Suprapubic skin (tissue), 4 donors: ENCODE measurements around the gene GNG4. TPM values are rescaled to one million over a fixed set of nuclear protein-coding genes. Genes with fewer than 3 reads are reported as not detected.

Experiments used
- DNase-seq, 2 donors: peaks; one replicate each; pipeline ENCODE4 v3.0.0-alpha.2; 2019; ENCODE audit warnings: low spot score in 2 of 2
- H3K27ac ChIP-seq: fragments of 200-600 bp; sonication (generic); one replicate; pipeline ENCODE4 v1.5.1; 2019
- H3K27me3 ChIP-seq: fragments of 200-600 bp; sonication (generic); one replicate; pipeline ENCODE4 v1.5.1; 2019
- H3K36me3 ChIP-seq: fragments of 200-600 bp; sonication (generic); one replicate; pipeline ENCODE4 v1.5.1; 2019
- H3K4me1 ChIP-seq: fragments of 200-600 bp; sonication (generic); one replicate; pipeline ENCODE4 v1.5.1; 2019
- H3K4me3 ChIP-seq: fragments of 200-600 bp; sonication (generic); one replicate; pipeline ENCODE4 v1.5.1; 2019; ENCODE audit warnings: mild to moderate bottlenecking
- H3K9me3 ChIP-seq: fragments of 200-600 bp; sonication (generic); one replicate; pipeline ENCODE4 v1.5.1; 2019
- CTCF ChIP-seq, 2 donors: fragments of 200-600 bp in 1 of 2; fragments of 450-650 bp in 1 of 2; sonication (generic) in 1 of 2; IDR thresholded peaks; one replicate each; pipeline ENCODE4 v1.5.1; 2016 to 2019; ENCODE audit warnings: antibody characterized with exemption in 2 of 2, mild to moderate bottlenecking in 1 of 2, moderate library complexity in 1 of 2
- EP300 ChIP-seq: sonication (generic); formaldehyde crosslinking; IDR thresholded peaks from one replicate; pipeline ENCODE4 v1.6.1; 2017; ENCODE audit warnings: antibody characterized with exemption
- POLR2A ChIP-seq, 2 donors: fragments of 450-650 bp; IDR thresholded peaks; one replicate each; pipeline ENCODE4 v1.6.1; 2017; ENCODE audit warnings: antibody characterized with exemption in 2 of 2, mild to moderate bottlenecking in 2 of 2, moderate library complexity in 2 of 2
- POLR2AphosphoS5 ChIP-seq, 3 donors: sonication (generic); formaldehyde crosslinking; IDR thresholded peaks; one replicate each; pipeline ENCODE4 v1.6.1; 2017; ENCODE audit warnings: antibody characterized with exemption in 3 of 3
- WGBS: methylation state at CpG from one replicate; pipeline ENCODE4 v1.1.5; 2018; 5-methylcytosine and 5-hydroxymethylcytosine counted together
- total RNA-seq, 4 donors: library from RNA; depleted of rRNA; stranded (reverse); fragments of >200 nt; gene quantifications; one replicate each; pipeline ENCODE4 v1.1.0, GENCODE V29; 2016

Gene GNG4
- total RNA-seq, 4 donors from 2014 or later = 0.13 to 0.76 (median 0.72) TPM; not detected in 1

- DNase-seq = no peak
- Histone ChIP-seq H3K27ac (no peak overlapping the region), H3K9me3 (no peaks in the 10 kb centered on the region), H3K4me1 (no peaks in the 10 kb centered on the region), H3K4me3 (no peak overlapping the region), H3K27me3 (no peaks in the 10 kb centered on the region), H3K36me3 (no peaks in the 10 kb centered on the region)
- WGBS = 32% methylated on average over 4 of the region's 4 CpGs
- TF ChIP-seq CTCF (IDR thresholded peaks at IDR 0.05) (no peak), EP300 (no peak), POLR2AphosphoS5 (IDR thresholded peaks at IDR 0.05) (no peak), POLR2A (IDR thresholded peaks at IDR 0.05) (no peak)
Observed at GRCh38 chr1:235525314-235525713, 124.3 kb downstream of the GNG4 start.

- Histone ChIP-seq H3K4me1 (no peaks in the 10 kb centered on the region), H3K4me3 (no peak overlapping the region), H3K9me3 (no peaks in the 10 kb centered on the region), H3K27ac (no peak overlapping the region), H3K27me3 (no peaks in the 10 kb centered on the region), H3K36me3 (no peaks in the 10 kb centered on the region)
- 85% methylated on average over 6 of the region's 6 CpGs for WGBS
- DNase-seq = no peak
- TF ChIP-seq EP300 (no peak), POLR2AphosphoS5 (IDR thresholded peaks at IDR 0.05) (no peak), CTCF (IDR thresholded peaks at IDR 0.05) (no peak), POLR2A (IDR thresholded peaks at IDR 0.05) (no peak)
Observed at GRCh38 chr1:235516862-235517446, 132.6 kb downstream of the GNG4 start.

DNA sequence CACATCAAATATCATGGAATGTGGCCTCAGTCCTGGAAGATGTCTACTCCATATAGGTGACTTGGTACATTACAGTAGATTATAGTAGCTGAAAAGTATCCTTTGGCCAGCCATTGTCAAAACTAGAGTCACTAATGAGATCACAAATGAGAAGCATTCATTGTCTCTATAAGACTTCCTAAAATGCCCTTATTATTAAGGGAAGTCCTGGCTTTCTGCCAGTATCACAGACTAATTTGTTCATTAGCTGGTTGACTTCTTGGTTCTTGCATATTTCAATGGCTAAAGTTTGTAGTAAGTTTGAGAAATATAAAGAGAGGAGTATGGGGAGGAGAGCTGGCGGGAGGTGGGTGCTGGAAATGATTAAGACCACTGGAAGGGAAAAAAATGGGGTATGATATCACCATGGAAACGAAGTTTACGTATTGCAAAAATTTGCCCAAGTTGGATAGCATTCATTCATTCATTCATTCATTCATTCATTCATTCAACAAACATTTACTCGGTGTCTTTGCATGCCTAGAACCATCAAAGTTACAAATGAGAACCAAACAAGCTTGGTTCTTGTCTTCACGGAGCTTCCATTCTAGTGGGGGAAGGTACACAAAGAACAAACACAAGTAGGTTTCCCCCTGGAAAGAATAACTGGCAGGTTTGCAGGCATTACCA lies 133.6 kb downstream of the GNG4 start:
- Histone ChIP-seq H3K9me3 (no peaks in the 10 kb centered on the region), H3K27me3 (no peaks in the 10 kb centered on the region), H3K4me3 (no peak overlapping the region), H3K4me1 (no peaks in the 10 kb centered on the region), H3K27ac (no peak overlapping the region), H3K36me3 (no peaks in the 10 kb centered on the region)
- no peak for TF ChIP-seq POLR2A (IDR thresholded peaks at IDR 0.05)
- no peak for TF ChIP-seq EP300
- no peak for TF ChIP-seq CTCF (IDR thresholded peaks at IDR 0.05)
- TF ChIP-seq POLR2AphosphoS5 (IDR thresholded peaks at IDR 0.05) = no peak
- 97% methylated on average over 5 of the region's 5 CpGs for WGBS
- DNase-seq = no peak

- Histone ChIP-seq H3K4me3 (no peak overlapping the region), H3K27me3 (no peaks in the 10 kb centered on the region), H3K4me1 (no peaks in the 10 kb centered on the region), H3K36me3 (no peaks in the 10 kb centered on the region), H3K9me3 (no peaks in the 10 kb centered on the region), H3K27ac (no peak overlapping the region)
- no peak for DNase-seq
- TF ChIP-seq POLR2AphosphoS5 (IDR thresholded peaks at IDR 0.05) (no peak), EP300 (no peak), CTCF (IDR thresholded peaks at IDR 0.05) (peak; percentile 31 to 88), POLR2A (IDR thresholded peaks at IDR 0.05) (no peak)
- WGBS = 36% methylated on average over 8 of the region's 8 CpGs
Observed at GRCh38 chr1:235513495-235514366, 135.9 kb downstream of the GNG4 start.
